ENCODE results near the gene CHST6. TPM values are rescaled to one million over a fixed set of nuclear protein-coding genes. Genes with fewer than 3 reads are reported as not detected.
"Not testable (repeated sequence)": the region's sequence is repeated elsewhere in the genome, so short reads cannot be mapped to it uniquely, and the experiment has no call there.

Gene CHST6
- total and polyA plus RNA-seq, 9 of the 15 experiments (the other 6 are each of a cell fraction or from before 2014, with no cell fraction given), result 0.01 to 0.05 (median 0.02) TPM; not detected in 6

DNA sequence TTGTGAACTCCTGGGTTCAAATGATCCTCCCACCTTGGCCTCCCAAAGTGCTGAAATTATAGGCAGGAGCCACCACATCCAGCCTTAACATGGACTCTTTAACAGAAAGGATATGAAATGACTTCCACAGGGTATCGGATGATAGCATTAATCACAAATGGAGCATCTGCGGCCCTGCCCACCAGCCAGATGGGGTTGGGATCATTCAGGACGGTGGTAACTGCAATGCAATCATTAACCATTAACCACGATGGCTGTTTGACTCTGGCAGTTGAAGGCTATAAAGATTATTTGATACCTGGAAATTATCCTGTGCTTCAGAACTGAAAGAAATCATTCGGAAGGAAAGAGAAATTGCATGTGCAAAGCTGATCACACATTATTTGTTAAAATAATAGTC lies 46.0 kb upstream of the CHST6 start (continued):
- TF ChIP-seq ETV5 (CRISPR knock-in tag; IDR thresholded peaks at IDR 0.05; ENCODE audit: low read depth), result no peak
- no peak for TF ChIP-seq POLR2H (tag; IDR thresholded peaks at IDR 0.05; ENCODE audit: low read depth)

DNA sequence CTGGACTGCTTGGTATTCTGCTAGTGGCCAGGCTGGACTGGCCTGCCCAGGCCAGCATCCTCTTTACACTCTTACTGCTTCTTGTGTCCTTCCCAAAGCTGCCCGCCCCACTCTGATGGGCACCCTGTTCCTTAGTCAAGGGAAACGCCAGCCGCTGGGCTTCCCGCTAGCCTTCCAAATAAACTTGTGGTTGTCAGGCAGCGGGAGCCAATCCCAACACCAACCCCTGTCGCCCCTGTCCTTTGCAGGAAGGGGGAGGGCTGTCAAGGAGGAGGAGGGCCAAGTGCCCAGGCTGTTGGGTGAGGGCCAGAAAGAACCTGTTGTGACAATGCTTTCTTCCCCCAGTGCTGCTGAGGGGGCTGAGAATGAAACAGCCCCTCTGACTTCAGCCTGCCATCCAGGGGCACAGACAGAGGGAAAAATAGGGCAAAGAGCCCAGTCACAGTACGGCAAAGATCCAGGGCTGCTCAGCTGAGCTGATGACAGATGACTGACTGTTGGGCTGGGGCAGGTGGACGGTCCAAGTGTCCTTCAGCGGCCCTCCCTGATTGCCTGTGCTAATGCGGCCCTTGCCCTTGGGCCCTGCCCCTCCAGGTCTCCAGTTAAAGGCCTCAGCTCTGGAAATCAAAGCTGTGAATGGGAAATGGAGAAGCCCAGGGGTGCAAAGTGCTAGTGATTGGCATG lies 43.8 kb upstream of the CHST6 start:
- WGBS (ENCODE audit: insufficient coverage, low coverage, missing lambda C conversion rate), result 51% methylated on average over 6 of the region's 10 CpGs
- peak; percentile 39; the same call in 2 of the 3 replicates for ATAC-seq
- FAIRE-seq; in situ Hi-C loops (cut with MboI); DNase-seq (ENCODE audit: extremely low read depth in 1 of 4, low spot score in 3 of 4); H3K9me1 ChIP-seq (ENCODE audit: control insufficient read depth, insufficient read depth, low read length); BruUV-seq (replicated peaks); CTCF ChIA-PET (ENCODE audit: low intra/inter-chr PET ratio); H3K36me3 ChIP-seq (ENCODE audit: control insufficient read depth, insufficient read depth, low read length); intact Hi-C loops (cut with micrococcal nuclease); H3K9ac ChIP-seq (ENCODE audit: insufficient read depth in 1 of 2, low read depth in 2 of 2, low read length in 2 of 2); H4K20me1 ChIP-seq (replicated peaks; ENCODE audit: control insufficient read depth, insufficient read depth, low read length); H3K4me3 ChIP-seq; H3K4me2 ChIP-seq (ENCODE audit: insufficient read depth, low read length); POLR2A ChIA-PET; H3K9me3 ChIP-seq (replicated peaks; ENCODE audit: control insufficient read depth, insufficient read depth, low read depth, low read length); H3K79me2 ChIP-seq (ENCODE audit: control insufficient read depth, insufficient read depth, low read length); H3K27ac ChIP-seq (ENCODE audit: extremely low read depth, low read depth, low read length); H2AFZ ChIP-seq (ENCODE audit: low read depth, low read length): not testable (repeated sequence)
- Histone ChIP-seq H3K27me3 (ENCODE audit: control insufficient read depth in 2 of 2, insufficient read depth in 2 of 2, low read length in 2 of 2) (peaks cover 5 to 21% of the 10 kb centered on the region in 2 experiments; a peak in 4 of 5 replicates), H3K4me1 (replicated peaks in 1 of 2; ENCODE audit: control insufficient read depth in 2 of 2, insufficient read depth in 2 of 2, low read length in 2 of 2) (peaks cover 0 to 10% of the 10 kb centered on the region in 2 experiments; a peak in 1 of 5 replicates)

DNA sequence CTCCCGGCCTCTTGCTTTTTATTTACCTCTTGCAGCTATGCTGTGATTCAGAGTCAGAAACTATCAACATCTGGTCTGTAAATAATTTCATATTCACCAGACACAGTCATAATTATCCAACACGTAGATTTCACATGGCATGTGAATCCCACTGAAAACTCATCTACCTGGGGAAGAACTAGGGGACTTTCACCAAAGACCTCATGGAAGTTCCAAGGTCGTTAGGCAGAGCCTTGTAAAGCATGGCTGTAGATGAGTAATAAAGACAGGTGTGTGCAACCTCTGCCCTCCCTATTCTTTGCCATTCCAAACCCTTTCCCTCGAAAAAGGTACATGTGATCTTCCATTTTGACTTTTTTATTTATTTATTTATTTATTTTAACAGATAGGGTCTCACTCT lies 42.5 kb upstream of the CHST6 start:
- POLR2A ChIA-PET, result interaction anchor here (0.7 kb wide), 1 partner anchor 16 kb away, joined by 4 read pairs; no protein-coding TSS in a partner anchor
- no TSS peak for BruUV-seq (replicated peaks)
- Histone ChIP-seq H3K79me2 (ENCODE audit: control insufficient read depth, insufficient read depth, low read length) (no peaks in the 10 kb centered on the region), H3K4me1 (replicated peaks in 1 of 2; ENCODE audit: control insufficient read depth in 2 of 2, insufficient read depth in 2 of 2, low read length in 2 of 2) (peaks cover 0 to 10% of the 10 kb centered on the region in 2 experiments; a peak in 1 of 5 replicates), H2AFZ (ENCODE audit: low read depth, low read length) (no peak overlapping the region), H3K4me2 (ENCODE audit: insufficient read depth, low read length) (no peak overlapping the region), H3K27me3 (ENCODE audit: control insufficient read depth in 2 of 2, insufficient read depth in 2 of 2, low read length in 2 of 2) (peaks cover 5 to 22% of the 10 kb centered on the region in 2 experiments; a peak in 3 of 5 replicates), H4K20me1 (replicated peaks; ENCODE audit: control insufficient read depth, insufficient read depth, low read length) (no peaks in the 10 kb centered on the region), H3K9me1 (ENCODE audit: control insufficient read depth, insufficient read depth, low read length) (no peaks in the 10 kb centered on the region), H3K4me3 (no peak overlapping the region), H3K9me3 (replicated peaks; ENCODE audit: control insufficient read depth, insufficient read depth, low read depth, low read length) (no peaks in the 10 kb centered on the region), H3K9ac (ENCODE audit: insufficient read depth in 1 of 2, low read depth in 2 of 2, low read length in 2 of 2) (no peak overlapping the region), H3K27ac (ENCODE audit: extremely low read depth, low read depth, low read length) (no peak overlapping the region), H3K36me3 (ENCODE audit: control insufficient read depth, insufficient read depth, low read length) (no peaks in the 10 kb centered on the region; the same call in 2 of the 3 replicates)
- WGBS (ENCODE audit: insufficient coverage, low coverage, missing lambda C conversion rate), result 26% methylated on average over 4 of the region's 4 CpGs
- DNase-seq (ENCODE audit: extremely low read depth in 1 of 4, low spot score in 3 of 4), result no peak
- in situ Hi-C loops (cut with MboI), result no loop called here
- no peak for TF ChIP-seq MYC (IDR thresholded peaks at IDR 0.05; ENCODE audit: low read depth, low read length)
- no peak for TF ChIP-seq MYC (CRISPR knock-in tag; IDR thresholded peaks at IDR 0.05; ENCODE audit: borderline replicate concordance, low read depth)
- no peak for TF ChIP-seq U2AF1 (optimal IDR thresholded peaks at IDR 0.05; ENCODE audit: low read depth, low read length)
- no peak for TF ChIP-seq NFE2 (IDR thresholded peaks at IDR 0.05; ENCODE audit: low read depth)
- TF ChIP-seq POLR2G (IDR thresholded peaks at IDR 0.05; ENCODE audit: low read depth, low read length), result no peak
- no peak for TF ChIP-seq ZBTB26 (CRISPR knock-in tag; IDR thresholded peaks at IDR 0.05)
- FAIRE-seq, result no peak
- no peak for ATAC-seq
- intact Hi-C loops (cut with micrococcal nuclease), result no loop called here
- CTCF ChIA-PET (ENCODE audit: low intra/inter-chr PET ratio), result no interaction called here

Data from K562 (cell line).